ENCODE data around the gene POMP. TPM values are rescaled to one million over a fixed set of nuclear protein-coding genes. Genes with fewer than 3 reads are reported as not detected.
"Not testable (repeated sequence)": the region's sequence is repeated elsewhere in the genome, so short reads cannot be mapped to it uniquely, and the experiment has no call there.

The POMP gene
- total RNA-seq, 4 donors from 2014 or later = 24.7 to 56.8 (median 44.0) TPM

- in situ Hi-C loops (cut with MboI; ENCODE audit: low pct_ligation_motif_present in 1 of 4, low pct_unique_long_range_greater_than_20kb in 1 of 4, low sequenced_read_pairs in 3 of 4) = loop anchor here in 2 of 4 donors (10.0 kb wide), 1 partner anchor 111 kb away; no protein-coding TSS in a partner anchor
- no peaks in the 10 kb centered on the region for H3K36me3 ChIP-seq
- TF ChIP-seq EP300 (IDR thresholded peaks at IDR 0.05; ENCODE audit: low read depth) = no peak
- no peak for TF ChIP-seq CTCF (IDR thresholded peaks at IDR 0.05)
- no peak for TF ChIP-seq POLR2AphosphoS5 (IDR thresholded peaks at IDR 0.05)
- no peak for TF ChIP-seq POLR2A (IDR thresholded peaks at IDR 0.05)
- no peak overlapping the region for H3K4me3 ChIP-seq
- 49% methylated on average over 7 of the region's 7 CpGs; no CpG with 5 or more reads in 1 of the 2 donors for WGBS, 2 donors (ENCODE audit: low coverage in 1 of 2)
- H3K9me3 ChIP-seq = no peaks in the 10 kb centered on the region
- no peak overlapping the region for H3K27ac ChIP-seq
- no peaks in the 10 kb centered on the region for H3K4me1 ChIP-seq
- DNase-seq = peak; percentile 25
- no peaks in the 10 kb centered on the region for H3K27me3 ChIP-seq
- intact Hi-C loops (cut with DNase I; ENCODE audit: low total_unique reads) = no loop called here
These were observed 25.3 kb downstream of the POMP start for GRCh38 chr13:28684257-28684656.

GRCh38 chr13:28685114-28685513 is 26.2 kb downstream of the POMP start:
- DNase-seq = no peak
- H3K27ac ChIP-seq = no peak overlapping the region
- in situ Hi-C loops (cut with MboI; ENCODE audit: low pct_ligation_motif_present in 1 of 4, low pct_unique_long_range_greater_than_20kb in 1 of 4, low sequenced_read_pairs in 3 of 4) = loop anchor here in 2 of 4 donors (10.0 kb wide), 1 partner anchor 110 kb away; no protein-coding TSS in a partner anchor
- H3K4me3 ChIP-seq = no peak overlapping the region
- WGBS, 2 donors (ENCODE audit: low coverage in 1 of 2) = 94 to 100% methylated on average over 1 to 12 of the region's 12 CpGs
- TF ChIP-seq EP300 (IDR thresholded peaks at IDR 0.05; ENCODE audit: low read depth) (no peak), POLR2AphosphoS5 (IDR thresholded peaks at IDR 0.05) (no peak), POLR2A (IDR thresholded peaks at IDR 0.05) (no peak), CTCF (IDR thresholded peaks at IDR 0.05) (no peak)
- no peaks in the 10 kb centered on the region for H3K36me3 ChIP-seq
- no peaks in the 10 kb centered on the region for H3K27me3 ChIP-seq
- H3K9me3 ChIP-seq = no peaks in the 10 kb centered on the region
- intact Hi-C loops (cut with DNase I; ENCODE audit: low total_unique reads) = no loop called here
- H3K4me1 ChIP-seq = no peaks in the 10 kb centered on the region

GRCh38 chr13:28685892-28686291 is 27.0 kb downstream of the POMP start:
- no peak for DNase-seq
- 80 to 86% methylated on average over 3 of the region's 3 CpGs for WGBS, 2 donors (ENCODE audit: low coverage in 1 of 2)
- intact Hi-C loops (cut with DNase I; ENCODE audit: low total_unique reads) (no loop called here), in situ Hi-C loops (cut with MboI; ENCODE audit: low pct_ligation_motif_present in 1 of 4, low pct_unique_long_range_greater_than_20kb in 1 of 4, low sequenced_read_pairs in 3 of 4) (loop anchor here in 2 of 4 donors (10.0 kb wide), 1 partner anchor 109 kb away; no protein-coding TSS in a partner anchor)
- no peak overlapping the region for H3K27ac ChIP-seq
- H3K36me3 ChIP-seq = no peaks in the 10 kb centered on the region
- TF ChIP-seq POLR2AphosphoS5 (IDR thresholded peaks at IDR 0.05) (no peak), CTCF (IDR thresholded peaks at IDR 0.05) (no peak), POLR2A (IDR thresholded peaks at IDR 0.05) (no peak), EP300 (IDR thresholded peaks at IDR 0.05; ENCODE audit: low read depth) (no peak)
- H3K9me3 ChIP-seq = no peaks in the 10 kb centered on the region
- H3K4me3 ChIP-seq = no peak overlapping the region
- no peaks in the 10 kb centered on the region for H3K27me3 ChIP-seq
- H3K4me1 ChIP-seq = no peaks in the 10 kb centered on the region

GRCh38 chr13:28693605-28694491 is 34.9 kb downstream of the POMP start:
- H3K4me1 ChIP-seq; intact Hi-C loops (cut with DNase I; ENCODE audit: low total_unique reads); in situ Hi-C loops (cut with MboI; ENCODE audit: low pct_ligation_motif_present in 1 of 4, low pct_unique_long_range_greater_than_20kb in 1 of 4, low sequenced_read_pairs in 3 of 4); H3K27ac ChIP-seq; H3K36me3 ChIP-seq; H3K27me3 ChIP-seq; H3K9me3 ChIP-seq; H3K4me3 ChIP-seq: not testable (repeated sequence)
- WGBS, 2 donors (ENCODE audit: low coverage in 1 of 2) = 40% methylated on average over 2 to 11 of the region's 11 CpGs
- peak; percentile 39 for DNase-seq
